ENCODE results near the gene C1QA. TPM values are rescaled to one million over a fixed set of nuclear protein-coding genes. Genes with fewer than 3 reads are reported as not detected.

C1QA gene, protein sequence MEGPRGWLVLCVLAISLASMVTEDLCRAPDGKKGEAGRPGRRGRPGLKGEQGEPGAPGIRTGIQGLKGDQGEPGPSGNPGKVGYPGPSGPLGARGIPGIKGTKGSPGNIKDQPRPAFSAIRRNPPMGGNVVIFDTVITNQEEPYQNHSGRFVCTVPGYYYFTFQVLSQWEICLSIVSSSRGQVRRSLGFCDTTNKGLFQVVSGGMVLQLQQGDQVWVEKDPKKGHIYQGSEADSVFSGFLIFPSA
- 100 to 1,000 TPM in 3 of 4 donors, 10 to 100 TPM in 1; 22.6 to 453 (median 190) TPM for total RNA-seq

DNA sequence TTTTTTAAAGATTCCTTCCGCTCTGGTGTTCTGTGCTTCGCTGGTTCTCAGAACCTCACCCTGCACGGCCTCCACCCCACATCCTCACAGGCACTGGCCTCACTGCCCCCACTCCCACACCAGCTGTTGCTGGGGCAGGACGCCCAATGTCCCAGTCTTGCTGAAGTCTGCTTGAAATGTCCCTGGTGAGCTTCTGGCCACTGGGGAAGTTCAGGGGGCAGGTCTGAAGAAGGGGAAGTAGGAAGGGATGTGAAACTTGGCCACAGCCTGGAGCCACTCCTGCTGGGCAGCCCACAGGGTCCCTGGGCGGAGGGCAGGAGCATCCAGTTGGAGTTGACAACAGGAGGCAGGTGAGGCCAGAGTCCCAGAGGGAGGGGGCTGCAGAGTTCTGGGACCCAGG lies at the start of gene C1QA:
C1QA (plus strand) TSS at position 276 of the 400 bp plus-strand sequence. CDS start 989 bp downstream, outside the sequence.
- ATAC-seq: peak; percentile 78
- H3K27ac ChIP-seq: peak within 1 kb of the TSS in 1 of 4 donors; percentile 19
- TF ChIP-seq POLR2AphosphoS5 (IDR thresholded peaks at IDR 0.05): no peak
- peak in 1 of 2 donors; percentile 24 for TF ChIP-seq POLR2A (IDR thresholded peaks at IDR 0.05)
- TF ChIP-seq, protein P1, sequence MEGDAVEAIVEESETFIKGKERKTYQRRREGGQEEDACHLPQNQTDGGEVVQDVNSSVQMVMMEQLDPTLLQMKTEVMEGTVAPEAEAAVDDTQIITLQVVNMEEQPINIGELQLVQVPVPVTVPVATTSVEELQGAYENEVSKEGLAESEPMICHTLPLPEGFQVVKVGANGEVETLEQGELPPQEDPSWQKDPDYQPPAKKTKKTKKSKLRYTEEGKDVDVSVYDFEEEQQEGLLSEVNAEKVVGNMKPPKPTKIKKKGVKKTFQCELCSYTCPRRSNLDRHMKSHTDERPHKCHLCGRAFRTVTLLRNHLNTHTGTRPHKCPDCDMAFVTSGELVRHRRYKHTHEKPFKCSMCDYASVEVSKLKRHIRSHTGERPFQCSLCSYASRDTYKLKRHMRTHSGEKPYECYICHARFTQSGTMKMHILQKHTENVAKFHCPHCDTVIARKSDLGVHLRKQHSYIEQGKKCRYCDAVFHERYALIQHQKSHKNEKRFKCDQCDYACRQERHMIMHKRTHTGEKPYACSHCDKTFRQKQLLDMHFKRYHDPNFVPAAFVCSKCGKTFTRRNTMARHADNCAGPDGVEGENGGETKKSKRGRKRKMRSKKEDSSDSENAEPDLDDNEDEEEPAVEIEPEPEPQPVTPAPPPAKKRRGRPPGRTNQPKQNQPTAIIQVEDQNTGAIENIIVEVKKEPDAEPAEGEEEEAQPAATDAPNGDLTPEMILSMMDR (IDR thresholded peaks at IDR 0.05): no peak
- 24 to 26% methylated on average over 3 of the region's 5 CpGs for WGBS, 2 donors (ENCODE audit: low coverage in 1 of 2)
- no peaks in the 10 kb centered on the region for H3K36me3 ChIP-seq
- H3K9me3 ChIP-seq: no peaks in the 10 kb centered on the region
- H3K27me3 ChIP-seq: peaks cover 79% of the 10 kb centered on the region
- H3K4me1 ChIP-seq: no peaks in the 10 kb centered on the region
- peak within 1 kb of the TSS in 1 of 2 donors; percentile 38 for H3K4me3 ChIP-seq

DNA sequence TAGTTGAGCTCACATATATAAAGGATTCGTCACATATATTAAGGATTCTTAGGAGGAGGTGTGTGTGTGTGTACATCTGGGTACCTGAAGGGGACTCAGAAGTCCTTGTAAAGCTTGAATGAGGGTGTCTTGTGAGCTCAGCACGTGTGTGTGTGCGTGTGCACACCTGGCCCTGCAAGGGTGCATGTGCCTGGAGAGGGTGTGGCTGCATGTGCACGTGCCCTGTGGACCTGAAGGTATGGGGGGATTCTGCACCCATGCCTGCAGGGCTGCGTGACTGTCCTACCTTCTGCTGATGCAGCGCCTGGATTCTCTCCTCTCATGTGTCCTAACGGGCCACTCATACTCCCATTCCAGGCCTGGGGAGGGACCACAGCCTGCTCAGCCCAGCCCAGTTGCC lies 49.2 kb upstream of the C1QA start:
- Histone ChIP-seq H3K4me3 (no peak overlapping the region), H3K27ac (no peak overlapping the region), H3K27me3 (peaks cover 49% of the 10 kb centered on the region), H3K4me1 (peaks cover 0 to 5% (median 0%) of the 10 kb centered on the region in 3 donors), H3K9me3 (no peaks in the 10 kb centered on the region), H3K36me3 (no peaks in the 10 kb centered on the region)
- WGBS, 2 donors (ENCODE audit: low coverage in 1 of 2): 66 to 70% methylated on average over 3 to 6 of the region's 7 CpGs
- no peak for ATAC-seq
- TF ChIP-seq EP300 (IDR thresholded peaks at IDR 0.05) (no peak), POLR2AphosphoS5 (IDR thresholded peaks at IDR 0.05) (no peak), POLR2A (IDR thresholded peaks at IDR 0.05) (no peak)
- TF ChIP-seq, protein P1 (IDR thresholded peaks at IDR 0.05): no peak

DNA sequence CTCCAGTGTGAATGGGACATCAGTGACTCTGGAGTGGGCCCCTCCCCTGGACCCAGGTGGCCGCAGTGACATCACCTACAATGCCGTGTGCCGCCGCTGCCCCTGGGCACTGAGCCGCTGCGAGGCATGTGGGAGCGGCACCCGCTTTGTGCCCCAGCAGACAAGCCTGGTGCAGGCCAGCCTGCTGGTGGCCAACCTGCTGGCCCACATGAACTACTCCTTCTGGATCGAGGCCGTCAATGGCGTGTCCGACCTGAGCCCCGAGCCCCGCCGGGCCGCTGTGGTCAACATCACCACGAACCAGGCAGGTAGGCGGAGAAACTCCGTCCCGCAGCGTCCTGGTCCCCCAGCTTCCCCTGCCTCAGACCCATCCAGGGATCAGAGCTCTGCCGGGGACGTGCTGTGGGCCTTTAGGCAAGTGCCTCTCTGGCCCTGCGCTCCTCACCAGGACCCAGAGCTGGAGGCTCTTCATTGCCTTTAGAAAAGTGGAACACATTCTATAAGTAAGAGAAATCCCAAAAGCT lies 47.5 kb upstream of the C1QA start:
- no peaks in the 10 kb centered on the region for H3K4me1 ChIP-seq
- ATAC-seq: no peak
- H3K36me3 ChIP-seq: no peaks in the 10 kb centered on the region
- WGBS, 2 donors (ENCODE audit: low coverage in 1 of 2): 100% methylated on average over 1 of the region's 24 CpGs; no CpG with 5 or more reads in 1 of the 2 donors
- no peaks in the 10 kb centered on the region for H3K9me3 ChIP-seq
- peaks cover 66% of the 10 kb centered on the region for H3K27me3 ChIP-seq
- H3K27ac ChIP-seq: no peak overlapping the region
- no peak overlapping the region for H3K4me3 ChIP-seq
- TF ChIP-seq EP300 (IDR thresholded peaks at IDR 0.05) (no peak), POLR2A (IDR thresholded peaks at IDR 0.05) (no peak), POLR2AphosphoS5 (IDR thresholded peaks at IDR 0.05) (no peak)
- TF ChIP-seq, protein P1 (IDR thresholded peaks at IDR 0.05): no peak

DNA sequence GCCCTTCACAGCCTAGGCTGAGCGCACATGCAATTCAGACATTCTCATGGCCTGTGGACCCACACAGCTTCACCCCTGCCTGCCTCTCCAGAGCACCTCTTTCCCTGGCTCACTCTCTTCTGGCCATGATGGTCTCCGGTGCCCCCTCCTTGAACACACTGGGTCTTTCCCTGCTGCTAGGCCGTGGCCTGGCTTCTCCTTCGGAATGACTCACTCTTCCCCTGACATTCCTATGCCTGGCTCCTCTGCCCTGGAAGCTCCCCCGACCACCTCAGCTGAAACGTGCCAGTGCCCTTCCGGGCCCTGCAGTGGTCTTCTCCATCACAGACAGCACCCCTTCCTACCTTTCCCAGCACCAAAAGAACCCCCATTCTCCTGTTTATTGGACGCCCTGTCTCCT lies 44.9 kb upstream of the C1QA start:
- no peak for ATAC-seq
- Histone ChIP-seq H3K27me3 (peaks cover 83% of the 10 kb centered on the region), H3K4me3 (no peak overlapping the region), H3K36me3 (no peaks in the 10 kb centered on the region), H3K27ac (no peak overlapping the region), H3K9me3 (no peaks in the 10 kb centered on the region), H3K4me1 (no peaks in the 10 kb centered on the region)
- WGBS, 2 donors (ENCODE audit: low coverage in 1 of 2): 70 to 80% methylated on average over 1 to 8 of the region's 8 CpGs
- TF ChIP-seq POLR2AphosphoS5 (IDR thresholded peaks at IDR 0.05) (no peak), EP300 (IDR thresholded peaks at IDR 0.05) (no peak), POLR2A (IDR thresholded peaks at IDR 0.05) (no peak)
- TF ChIP-seq, protein P1 (IDR thresholded peaks at IDR 0.05): no peak

DNA sequence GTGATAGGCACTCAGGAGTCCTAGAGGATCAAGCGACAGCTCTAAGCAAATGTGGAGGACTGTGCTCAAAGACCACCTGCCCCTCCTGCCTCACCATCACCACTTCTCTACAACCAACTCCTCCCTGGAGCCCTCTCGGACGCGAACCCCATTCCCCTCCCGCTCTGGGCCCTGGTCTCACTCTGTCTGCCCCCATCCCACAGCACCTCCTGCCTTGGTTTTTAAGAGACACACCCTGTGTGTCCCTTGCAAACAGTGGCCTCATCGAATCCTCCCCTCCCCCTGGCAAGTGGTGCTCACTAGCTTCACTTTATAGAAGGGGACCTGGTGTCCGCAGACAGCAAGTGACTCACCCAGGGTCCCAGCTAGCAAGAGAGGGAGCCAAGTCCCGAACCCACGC lies 44.4 kb upstream of the C1QA start:
- peaks cover 84% of the 10 kb centered on the region for H3K27me3 ChIP-seq
- no peak overlapping the region for H3K4me3 ChIP-seq
- no peak overlapping the region for H3K27ac ChIP-seq
- H3K4me1 ChIP-seq: no peaks in the 10 kb centered on the region
- H3K36me3 ChIP-seq: no peaks in the 10 kb centered on the region
- TF ChIP-seq, protein P1 (IDR thresholded peaks at IDR 0.05): no peak
- TF ChIP-seq POLR2AphosphoS5 (IDR thresholded peaks at IDR 0.05) (no peak), POLR2A (IDR thresholded peaks at IDR 0.05) (no peak), EP300 (IDR thresholded peaks at IDR 0.05) (no peak)
- no peaks in the 10 kb centered on the region for H3K9me3 ChIP-seq
- no peak for ATAC-seq
- WGBS, 2 donors (ENCODE audit: low coverage in 1 of 2): 74 to 90% methylated on average over 2 to 3 of the region's 9 CpGs
